KOPT-K1 (cell line): ENCODE data around the gene PPP1R14C.
"Not testable (repeated sequence)": the region's sequence is repeated elsewhere in the genome, so short reads cannot be mapped to it uniquely, and the experiment has no call there.

Experiments used
- H3K27ac ChIP-seq: fragments of 200-600 bp; sonication (generic); 2 replicates; pipeline ENCODE4 v1.5.1; 2016; ENCODE audit warnings: antibody characterized with exemption, mild to moderate bottlenecking, low read depth, low read length; ENCODE audit not compliant: poor library complexity, severe bottlenecking
- H3K36me3 ChIP-seq: fragments of 200-600 bp; sonication (generic); 2 replicates; pipeline ENCODE4 v1.5.1; 2017; ENCODE audit warnings: antibody characterized with exemption, mild to moderate bottlenecking, low read length, moderate library complexity; ENCODE audit not compliant: insufficient read depth
- H3K9me3 ChIP-seq: fragments of 200-600 bp; sonication (generic); 2 replicates; pipeline ENCODE4 v1.5.1; 2017; ENCODE audit warnings: antibody characterized with exemption, low read length, mild to moderate bottlenecking; ENCODE audit not compliant: insufficient read depth, poor library complexity, severe bottlenecking

The PPP1R14C gene

DNA sequence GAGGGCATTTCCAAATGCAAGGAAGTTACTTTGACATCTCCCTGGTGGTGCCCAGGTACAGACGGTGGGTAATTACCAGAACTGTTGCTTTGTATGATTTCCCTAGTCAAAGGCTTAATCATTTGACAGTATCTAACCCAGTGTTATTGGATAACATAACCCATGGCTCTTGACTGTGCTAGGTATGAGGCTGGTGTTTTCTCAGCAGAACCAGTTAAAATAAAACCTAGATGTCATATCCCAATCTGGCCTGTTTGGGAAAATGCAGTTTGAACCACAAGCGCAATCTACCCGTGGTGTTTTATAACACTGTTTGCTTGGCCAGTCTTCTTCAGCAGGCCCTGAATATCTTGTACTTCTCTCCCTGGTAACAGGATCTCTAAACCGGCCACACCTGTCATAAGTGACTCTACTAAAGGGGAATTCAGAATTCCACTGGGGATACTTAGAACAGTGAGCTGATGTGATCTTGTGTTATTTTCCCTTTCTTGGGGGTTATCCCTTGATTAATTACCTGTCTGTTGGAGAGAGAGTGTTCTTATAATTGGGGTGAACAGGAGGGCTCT, 32.8 kb downstream of the PPP1R14C start:
- Histone ChIP-seq H3K9me3 (no peaks in the 10 kb centered on the region), H3K36me3 (no peaks in the 10 kb centered on the region), H3K27ac (no peak overlapping the region)

DNA sequence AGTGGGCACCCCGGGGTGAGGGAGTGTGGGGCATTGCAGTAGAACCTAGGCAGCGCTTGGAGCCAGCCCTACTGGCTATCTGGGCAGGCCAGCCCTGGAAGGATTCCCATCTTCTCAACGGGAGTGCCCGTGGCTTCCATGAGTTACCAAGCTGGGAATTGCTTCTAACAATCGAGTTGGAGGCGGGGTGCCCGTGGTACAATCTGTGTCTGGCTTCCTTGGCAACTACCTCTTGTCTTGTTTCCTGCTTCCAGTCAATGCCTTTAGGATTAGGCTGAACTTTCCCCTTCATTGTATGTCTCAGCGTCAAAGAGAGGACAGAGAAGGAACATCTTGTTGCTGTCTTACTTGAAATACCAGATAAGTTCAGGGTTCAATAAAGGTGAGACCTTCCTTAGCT, 33.3 kb downstream of the PPP1R14C start:
- no peaks in the 10 kb centered on the region for H3K36me3 ChIP-seq
- no peaks in the 10 kb centered on the region for H3K9me3 ChIP-seq
- H3K27ac ChIP-seq, result no peak overlapping the region

DNA sequence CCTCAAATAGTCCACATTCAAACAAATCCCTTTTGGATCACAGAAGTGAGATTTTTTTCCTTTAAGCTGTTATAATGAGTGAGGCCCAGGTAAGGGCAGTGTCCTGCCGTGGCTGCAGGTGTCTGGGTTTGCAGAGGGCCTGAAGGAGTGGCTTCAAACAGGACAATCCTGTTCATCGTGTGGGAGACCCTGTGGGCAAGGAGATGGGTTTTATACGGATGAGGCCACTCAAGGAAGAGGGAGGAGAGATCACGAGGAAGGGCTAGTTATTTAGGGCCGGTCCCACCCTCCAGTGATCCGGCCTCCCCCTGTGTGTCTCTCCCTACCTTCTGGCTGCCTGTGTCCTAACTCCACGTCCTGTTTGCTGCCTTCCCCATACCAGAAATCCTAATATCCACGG, 33.8 kb downstream of the PPP1R14C start:
- H3K9me3 ChIP-seq, result no peaks in the 10 kb centered on the region
- H3K36me3 ChIP-seq, result no peaks in the 10 kb centered on the region
- no peak overlapping the region for H3K27ac ChIP-seq

DNA sequence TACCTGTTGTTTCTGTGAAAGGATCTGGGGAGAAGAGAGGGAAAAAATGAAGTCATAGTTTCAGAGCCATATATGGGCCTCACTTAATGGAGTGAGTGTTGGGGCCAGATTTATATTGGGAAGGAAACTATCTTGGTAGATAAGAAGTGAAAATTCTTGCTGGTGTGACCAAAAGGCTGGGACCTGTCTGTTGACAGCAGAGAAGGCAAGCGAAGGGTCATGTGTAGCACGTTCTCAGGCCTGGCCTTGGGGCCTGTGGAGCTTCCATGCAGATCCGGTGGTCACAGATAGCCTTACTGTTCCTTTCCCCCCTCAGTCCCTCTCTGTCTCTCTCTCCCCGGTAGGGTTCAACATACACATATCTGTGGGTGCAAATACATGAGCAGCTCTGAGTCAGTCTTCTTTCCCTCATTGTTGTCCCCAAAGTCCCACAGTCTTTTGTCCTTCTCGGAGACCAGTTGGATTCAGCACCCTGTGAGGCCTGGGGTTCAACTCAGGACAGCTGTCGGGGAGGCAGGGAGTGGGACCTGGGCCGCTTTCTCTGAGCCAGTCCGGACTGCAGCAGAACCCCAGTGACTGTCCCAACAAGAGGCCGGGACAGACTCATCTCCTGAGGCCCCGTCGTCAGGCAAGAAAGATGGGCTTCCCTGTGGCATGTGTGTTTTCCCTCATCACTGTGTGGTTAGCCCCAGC, 34.6 kb downstream of the PPP1R14C start:
- Histone ChIP-seq H3K27ac (no peak overlapping the region), H3K9me3 (no peaks in the 10 kb centered on the region), H3K36me3 (no peaks in the 10 kb centered on the region)

DNA sequence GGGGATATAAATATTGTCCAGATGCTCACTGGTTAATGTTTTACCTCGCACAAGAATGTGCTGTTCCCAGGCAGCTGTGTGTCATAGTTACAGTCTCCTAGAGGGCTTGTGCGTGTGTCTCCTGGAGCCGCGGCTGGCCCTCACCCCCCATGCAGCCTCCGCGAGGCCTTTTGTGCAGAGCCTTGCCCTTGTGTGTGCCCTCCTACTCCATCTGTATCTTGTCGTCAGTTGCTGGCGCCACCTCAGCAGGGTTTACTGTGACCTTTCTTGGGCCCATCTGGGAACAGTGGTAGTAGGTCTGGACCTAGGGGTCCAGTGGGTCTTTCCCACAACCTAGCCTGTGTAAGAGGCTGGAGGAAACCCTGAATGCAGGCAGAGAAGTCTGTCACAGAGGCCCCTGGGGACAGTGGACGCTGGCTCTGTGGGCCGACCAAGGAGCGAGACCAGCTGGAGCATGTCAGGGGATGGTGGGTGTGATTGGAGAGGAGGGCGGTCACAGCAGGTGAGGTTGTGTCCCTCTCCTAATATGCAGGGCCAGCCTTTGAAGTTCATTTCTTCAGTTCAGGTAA, 35.2 kb downstream of the PPP1R14C start:
- Histone ChIP-seq H3K27ac (no peak overlapping the region), H3K9me3 (no peaks in the 10 kb centered on the region)

DNA sequence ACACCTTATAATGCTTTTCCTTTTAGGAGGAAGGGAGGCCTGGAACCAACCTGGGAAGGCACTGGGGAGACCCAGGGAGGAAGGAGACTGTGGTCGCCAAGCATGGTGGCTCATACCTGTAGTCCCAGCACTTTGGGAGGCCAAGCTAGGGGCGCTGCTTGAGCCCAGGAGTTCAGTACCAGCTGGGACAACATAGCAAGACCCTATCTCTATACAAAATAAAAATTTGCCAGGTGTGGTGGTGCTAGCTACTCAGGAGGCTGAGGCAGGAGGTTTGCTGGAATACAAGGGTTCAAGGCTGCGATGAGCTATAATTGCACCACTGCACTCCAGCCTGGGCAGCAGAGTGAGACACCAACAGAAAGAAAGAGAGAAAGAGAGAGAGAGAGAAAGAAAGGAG, 36.2 kb downstream of the PPP1R14C start:
- Histone ChIP-seq H3K36me3 (no peaks in the 10 kb centered on the region), H3K9me3 (no peaks in the 10 kb centered on the region), H3K27ac (no peak overlapping the region)

More for the DNA sequence above, 35.2 kb downstream of the PPP1R14C start:
- H3K36me3 ChIP-seq, result no peaks in the 10 kb centered on the region

DNA sequence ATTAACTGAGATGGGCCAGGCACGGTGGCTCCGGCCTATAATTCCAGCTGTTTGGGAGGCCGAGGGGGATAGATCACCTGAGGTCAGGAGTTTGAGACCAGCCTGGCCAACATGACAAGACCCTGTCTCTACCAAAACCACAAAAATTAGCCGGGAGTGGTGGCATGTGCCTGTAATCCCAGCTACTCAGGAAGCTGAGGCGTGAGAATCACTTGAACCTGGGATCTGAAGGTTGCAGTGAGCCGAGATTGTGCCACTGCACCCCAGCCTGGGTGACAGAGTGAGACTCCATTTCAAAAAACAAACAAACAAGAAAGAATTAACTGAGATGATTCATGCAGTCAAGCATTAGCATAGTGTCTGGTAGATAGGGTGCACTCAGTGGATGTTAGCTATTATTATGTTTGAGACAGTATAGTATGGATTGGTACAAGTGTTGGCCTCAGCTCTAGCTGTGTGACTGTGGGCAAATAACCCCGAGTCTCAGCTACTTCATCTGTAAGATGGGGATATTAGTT, 37.1 kb downstream of the PPP1R14C start:
- H3K9me3 ChIP-seq, H3K27ac ChIP-seq, H3K36me3 ChIP-seq: not testable (repeated sequence)

DNA sequence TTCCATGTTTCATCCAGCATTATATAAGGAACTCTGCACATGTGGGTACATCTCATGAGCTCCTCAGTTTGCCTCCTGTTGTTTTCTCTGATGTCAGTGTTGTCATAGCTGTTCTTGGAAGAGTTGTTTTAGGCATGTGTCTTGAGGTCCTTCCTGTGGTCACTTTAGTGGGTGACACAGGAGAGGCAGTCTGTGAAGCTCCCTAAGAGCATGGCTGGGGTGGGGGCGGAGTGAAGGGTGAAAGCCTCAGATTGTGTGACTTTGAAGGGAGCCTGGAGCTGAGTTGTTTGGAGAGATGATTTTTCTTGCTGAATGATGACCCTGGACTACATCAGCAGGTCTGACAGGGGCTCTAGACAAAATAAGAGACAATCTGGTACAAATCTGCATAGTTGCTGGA, 37.7 kb downstream of the PPP1R14C start:
- no peaks in the 10 kb centered on the region for H3K36me3 ChIP-seq
- H3K9me3 ChIP-seq, result no peaks in the 10 kb centered on the region

DNA sequence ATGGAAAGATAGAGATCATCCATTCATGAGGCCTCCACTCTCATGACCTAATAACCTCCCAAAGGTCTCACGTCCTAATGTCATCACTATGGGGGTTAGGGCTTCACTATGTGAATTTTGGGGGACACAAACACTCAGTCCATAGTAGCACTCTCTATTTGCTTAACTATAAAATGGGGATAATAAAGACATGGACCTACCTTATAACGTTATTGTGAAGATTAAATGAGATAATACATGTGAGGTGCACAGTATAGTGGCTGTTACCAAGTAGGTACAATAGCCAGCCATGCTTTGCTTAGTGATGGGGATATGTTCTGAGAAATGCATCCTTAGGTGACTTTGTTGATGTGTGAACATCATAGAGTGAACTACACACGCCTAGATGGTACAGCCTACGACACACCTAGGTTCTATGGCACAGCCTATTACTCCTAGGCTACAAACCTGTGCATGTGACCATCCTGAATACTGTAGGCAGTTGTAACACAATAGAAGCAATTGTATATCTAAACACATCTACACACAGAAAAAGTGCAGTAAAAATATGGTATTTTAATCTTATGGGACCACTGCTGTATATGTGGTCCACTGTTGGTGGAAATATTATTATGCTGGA, 39.7 kb downstream of the PPP1R14C start:
- Histone ChIP-seq H3K27ac (no peak overlapping the region), H3K36me3 (no peaks in the 10 kb centered on the region), H3K9me3 (no peaks in the 10 kb centered on the region)

More for the DNA sequence above, 37.7 kb downstream of the PPP1R14C start:
- H3K27ac ChIP-seq, result no peak overlapping the region

DNA sequence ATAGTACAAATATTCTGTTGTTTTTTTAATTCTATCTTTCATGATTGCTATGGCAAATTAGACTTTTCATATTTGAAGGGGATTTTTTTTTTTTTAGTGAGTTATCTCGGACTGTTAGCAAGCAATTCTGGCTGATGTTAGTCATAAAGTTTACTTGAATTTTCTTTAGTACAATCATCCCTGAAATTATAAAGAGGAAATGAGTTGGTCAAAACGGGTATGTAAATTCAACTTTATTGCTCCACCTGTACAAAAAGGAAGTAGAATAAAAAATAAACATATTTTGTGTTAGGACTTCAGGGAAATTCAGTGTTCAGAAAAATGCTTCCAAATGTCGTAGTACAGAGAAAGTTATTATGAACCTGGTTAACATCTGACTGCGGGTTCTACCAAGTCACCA, 40.3 kb downstream of the PPP1R14C start:
- Histone ChIP-seq H3K27ac (no peak overlapping the region), H3K36me3 (no peaks in the 10 kb centered on the region), H3K9me3 (no peaks in the 10 kb centered on the region)

DNA sequence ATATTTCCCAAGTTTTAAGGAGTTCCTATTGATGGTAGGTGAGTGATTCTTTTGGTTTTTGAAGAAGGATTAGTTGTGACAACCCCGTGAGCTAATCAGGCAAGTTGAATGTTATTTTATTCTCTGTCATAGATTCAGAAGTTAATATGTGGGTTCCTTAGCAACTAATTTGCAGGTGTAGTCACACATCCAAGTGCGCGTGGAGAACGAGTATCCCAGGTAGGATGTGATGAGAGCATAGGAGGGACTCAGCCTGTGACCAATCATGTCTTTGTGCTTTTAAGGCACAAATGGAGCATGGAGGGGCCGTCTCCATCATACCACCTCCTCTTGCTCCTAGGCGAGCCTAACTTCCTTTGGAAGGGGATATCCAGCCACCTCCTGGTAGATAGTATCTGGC, 41.1 kb downstream of the PPP1R14C start:
- H3K36me3 ChIP-seq, result no peaks in the 10 kb centered on the region
- H3K27ac ChIP-seq, result no peak overlapping the region

DNA sequence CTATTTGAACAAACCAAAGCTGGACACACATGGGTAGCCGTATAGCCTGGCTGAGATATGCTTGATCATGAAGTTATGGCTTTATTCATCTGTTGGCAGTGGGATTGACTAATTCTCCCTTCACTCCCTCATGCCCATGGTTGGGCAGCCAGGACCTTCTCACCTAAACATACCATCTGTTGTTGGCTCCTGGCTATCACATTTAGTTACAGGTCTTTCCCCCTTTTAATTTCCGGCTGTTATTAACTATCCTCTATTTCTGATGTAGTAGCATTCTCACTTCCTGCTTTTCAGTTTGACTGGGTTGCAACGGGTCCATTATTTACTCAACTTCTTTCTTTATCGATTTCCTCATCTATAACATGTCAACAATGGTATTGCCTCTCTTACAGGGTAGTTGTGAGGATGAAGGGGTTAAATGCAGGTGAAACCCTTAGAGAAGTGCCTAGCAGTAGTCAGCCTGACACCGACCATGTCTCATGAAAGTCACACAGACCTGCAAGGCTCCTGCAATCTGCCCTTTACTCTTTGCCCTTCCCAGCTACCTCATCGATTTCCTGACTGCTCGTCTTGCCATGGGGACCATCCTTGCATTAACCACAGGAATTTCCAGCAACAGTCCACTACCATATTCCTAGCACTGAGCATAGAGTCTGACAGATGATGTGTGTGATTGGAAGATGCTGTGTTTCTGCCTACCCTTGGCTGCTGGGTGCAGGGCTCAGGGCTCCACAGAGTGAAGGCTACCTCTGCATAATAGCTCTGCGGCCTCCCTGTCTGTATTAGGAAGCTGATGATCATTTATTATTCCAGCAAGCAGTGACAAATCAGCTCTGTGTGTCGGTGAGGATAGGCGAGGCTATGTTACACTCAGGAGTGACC, 42.2 kb downstream of the PPP1R14C start:
- Histone ChIP-seq H3K27ac (no peak overlapping the region), H3K36me3 (no peaks in the 10 kb centered on the region)

More for the DNA sequence above, 41.1 kb downstream of the PPP1R14C start:
- H3K9me3 ChIP-seq, result no peaks in the 10 kb centered on the region

DNA sequence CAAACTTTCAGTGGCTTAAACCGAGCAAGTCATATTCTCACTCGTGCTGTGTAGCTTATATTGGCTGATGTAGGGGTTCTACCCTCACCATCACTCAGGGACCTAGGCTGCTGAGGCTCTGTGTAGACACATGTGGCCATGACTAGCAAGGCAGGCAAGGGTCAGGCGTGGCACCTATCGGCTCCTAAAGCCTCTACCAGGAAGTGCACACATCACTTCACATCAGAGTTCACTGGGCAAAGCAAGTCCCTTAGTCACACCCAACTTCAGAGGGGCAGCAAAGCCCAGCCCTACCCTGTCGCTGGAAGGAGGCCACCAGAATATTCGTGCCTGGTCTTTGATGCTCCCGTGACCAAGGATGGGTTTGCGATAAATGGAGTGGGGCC, 42.9 kb downstream of the PPP1R14C start:
- Histone ChIP-seq H3K27ac (no peak overlapping the region), H3K9me3 (no peaks in the 10 kb centered on the region), H3K36me3 (no peaks in the 10 kb centered on the region)

More for the DNA sequence above, 42.2 kb downstream of the PPP1R14C start:
- H3K9me3 ChIP-seq, result no peaks in the 10 kb centered on the region

DNA sequence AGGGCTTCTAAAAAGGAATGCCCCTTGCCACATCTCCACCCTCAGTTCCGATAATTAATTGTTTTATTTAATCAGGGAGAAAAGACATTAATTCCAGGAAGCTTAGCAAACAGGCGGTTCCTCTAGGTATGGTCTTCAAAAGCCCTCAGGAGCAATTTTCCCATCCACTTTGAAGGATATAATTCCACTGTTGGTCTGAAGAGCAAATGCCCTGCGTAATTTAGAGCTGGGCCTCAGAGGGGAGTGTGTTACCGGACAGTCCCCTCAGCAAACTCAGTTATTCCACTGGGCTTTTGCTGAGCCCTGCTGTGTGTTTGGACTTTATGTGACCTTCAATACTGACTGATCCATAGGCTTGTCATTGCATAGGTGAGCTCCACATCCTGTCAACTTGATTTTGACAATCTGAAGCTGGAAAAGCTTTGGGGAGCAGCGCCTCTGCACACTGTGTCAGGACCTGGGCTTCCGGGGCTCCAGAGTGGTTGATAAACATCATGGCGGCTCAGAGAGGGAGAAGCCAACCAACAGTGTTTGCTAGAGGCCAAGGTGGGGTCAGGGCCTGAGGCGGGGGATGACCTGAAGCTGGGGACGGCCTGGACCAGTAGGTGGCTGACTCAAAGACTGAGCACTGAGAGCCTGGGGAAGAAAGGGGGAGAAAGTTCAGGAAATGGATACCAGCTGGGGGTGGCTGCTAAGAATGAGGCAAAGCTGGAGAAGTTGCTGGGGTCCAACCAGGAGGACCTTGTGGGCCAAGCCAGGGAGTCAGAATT, 43.5 kb downstream of the PPP1R14C start:
- no peaks in the 10 kb centered on the region for H3K36me3 ChIP-seq
- no peak overlapping the region for H3K27ac ChIP-seq
- no peaks in the 10 kb centered on the region for H3K9me3 ChIP-seq
